HCT116 (cell line): ENCODE measurements around the gene WDR64. TPM values are rescaled to one million over a fixed set of nuclear protein-coding genes. Genes with fewer than 3 reads are reported as not detected.

Experiments
- ATAC-seq: fragments of 200-7000 bp; cut with Tn5 transposase; 2 replicates; pipeline ENCODE4 v1.9.1; 2020; ENCODE audit warnings: mild to moderate bottlenecking, moderate library complexity
- BruUV-seq: library from RNA; stranded (reverse); fragments of 400-500 nt; replicated peaks from 2 replicates; lab custom pipeline; 2021; lab: Mats Ljungman, UMichigan
- CTCF ChIA-PET: fragments of 300-600 bp; sonication (Branson Sonifier 250); formaldehyde crosslinking; loops from one replicate; lab custom pipeline; 2021; ENCODE audit warnings: antibody characterized with exemption; lab: Charles Lee
- POLR2A ChIA-PET: fragments of 300-600, 350-600 bp; sonication (Branson Sonifier 250); formaldehyde crosslinking; loops from one replicate; lab custom pipeline; 2021; ENCODE audit warnings: antibody characterized with exemption; lab: Charles Lee
- RAD21 ChIA-PET, 2 experiments: fragments of 300-600 bp; sonication (Branson Sonifier 250); formaldehyde crosslinking; loops; one replicate each; lab custom pipeline; 2023; ENCODE audit warnings: low total read pairs in 2 of 2; ENCODE audit not compliant: uncharacterized antibody in 2 of 2, unreplicated experiment in 2 of 2, low non-redundant PET in 1 of 2; lab: Charles Lee
- DNase-seq: peaks from one replicate; pipeline ENCODE4 v3.0.0-alpha.2; 2010; ENCODE audit warnings: low read depth, low spot score
- H2AFZ ChIP-seq: fragments of 200-600 bp; shearing (Covaris generic), sonication (generic); 2 replicates; pipeline ENCODE4 v1.6.1; 2017; ENCODE audit warnings: low read depth, mixed run types, mixed read lengths, antibody characterized with exemption, low read length; ENCODE audit not compliant: poor library complexity, severe bottlenecking
- H3K27ac ChIP-seq: 2 replicates; pipeline ENCODE4 v1.5.1; 2012; ENCODE audit warnings: low read depth, low read length
- H3K27me3 ChIP-seq: fragments of 200-600 bp; sonication (generic); 2 replicates; pipeline ENCODE4 v1.6.1; 2016; ENCODE audit warnings: mixed run types, low read length, mixed read lengths; ENCODE audit not compliant: insufficient read depth
- H3K36me3 ChIP-seq, 2 experiments: fragments of 200-500 bp in 1 of 2; fragments of 200-600 bp in 1 of 2; sonication (Bioruptor generic) in 1 of 2; sonication (generic) in 1 of 2; 2 replicates each; pipeline versions ENCODE4 v1.5.1 to v1.6.1; 2014 to 2016; ENCODE audit warnings: low read length in 2 of 2, inconsistent platforms in 1 of 2, mixed read lengths in 1 of 2, mixed run types in 1 of 2; ENCODE audit not compliant: insufficient read depth in 2 of 2, control insufficient read depth in 1 of 2
- H3K4me1 ChIP-seq, 2 experiments: fragments of 200-600 bp in 1 of 2; sonication (generic) in 1 of 2; 2 replicates each; pipeline versions ENCODE4 v1.5.1 to v1.6.1; 2012 to 2017; ENCODE audit warnings: low read length in 2 of 2, inconsistent platforms in 1 of 2, mild to moderate bottlenecking in 1 of 2, mixed read lengths in 1 of 2, mixed run types in 1 of 2, moderate library complexity in 1 of 2; ENCODE audit not compliant: insufficient read depth in 2 of 2, control insufficient read depth in 1 of 2
- H3K4me2 ChIP-seq: fragments of 200-600 bp; sonication (generic); 2 replicates; pipeline ENCODE4 v1.6.1; 2017; ENCODE audit warnings: mixed run types, low read length, mixed read lengths
- H3K4me3 ChIP-seq, 2 experiments: fragments of 200-600 bp in 1 of 2; sonication (generic) in 1 of 2; replicated peaks in 1 of 2; 2 replicates each; pipeline ENCODE4 v1.5.1; 2011 to 2016; ENCODE audit warnings: low read length in 2 of 2, control low read depth in 1 of 2, low read depth in 1 of 2, mild to moderate bottlenecking in 1 of 2, mixed read lengths in 1 of 2, mixed run types in 1 of 2
- H3K79me2 ChIP-seq: fragments of 200-600 bp; sonication (generic); 2 replicates; pipeline ENCODE4 v1.6.1; 2017; ENCODE audit warnings: mild to moderate bottlenecking, mixed run types, low read length, moderate library complexity, mixed read lengths; ENCODE audit not compliant: insufficient read depth
- H3K9ac ChIP-seq: fragments of 200-600 bp; sonication (generic); 2 replicates; pipeline ENCODE4 v1.6.1; 2016; ENCODE audit warnings: low read length, mixed read lengths
- H3K9me2 ChIP-seq: fragments of 200-600 bp; sonication (generic), shearing (Covaris generic); 2 replicates; pipeline ENCODE4 v1.6.1; 2017; ENCODE audit warnings: mixed run types, mild to moderate bottlenecking, moderate library complexity; ENCODE audit not compliant: insufficient read depth
- H3K9me3 ChIP-seq, 2 experiments: fragments of 200-500 bp in 1 of 2; fragments of 200-600 bp in 1 of 2; sonication (Bioruptor generic) in 1 of 2; sonication (generic) in 1 of 2; 2 replicates each; pipeline ENCODE4 v1.6.1; 2014 to 2017; ENCODE audit warnings: low read length in 2 of 2, mixed read lengths in 2 of 2, inconsistent platforms in 1 of 2, low read depth in 1 of 2, mild to moderate bottlenecking in 1 of 2, mixed run types in 1 of 2, moderate library complexity in 1 of 2; ENCODE audit not compliant: control insufficient read depth in 1 of 2, insufficient read depth in 1 of 2
- H4K20me1 ChIP-seq: fragments of 200-600 bp; sonication (generic), shearing (Covaris generic); 2 replicates; pipeline ENCODE4 v1.6.1; 2017; ENCODE audit warnings: mixed run types, mild to moderate bottlenecking, moderate library complexity; ENCODE audit not compliant: insufficient read depth
- CBX3 ChIP-seq: IDR thresholded peaks from 2 replicates; pipeline ENCODE4 v1.6.1; 2012; ENCODE audit warnings: low read depth
- CEBPB ChIP-seq: IDR thresholded peaks from 2 replicates; pipeline ENCODE4 v1.6.1; 2012; ENCODE audit warnings: low read depth
- EGR1 ChIP-seq: IDR thresholded peaks from 2 replicates; pipeline ENCODE4 v1.6.1; 2012; ENCODE audit warnings: low read depth
- ELF1 ChIP-seq: IDR thresholded peaks from 2 replicates; pipeline ENCODE4 v1.6.1; 2012; ENCODE audit warnings: low read depth, borderline replicate concordance
- EZH2 ChIP-seq: fragments of 200-600 bp; sonication (generic); IDR thresholded peaks from 2 replicates; pipeline ENCODE4 v1.6.1; 2017; ENCODE audit warnings: antibody characterized with exemption, mixed run types
- EZH2phosphoT487 ChIP-seq: fragments of 200-600 bp; IDR thresholded peaks from 2 replicates; pipeline ENCODE4 v1.6.1; 2018; ENCODE audit warnings: antibody characterized with exemption, borderline replicate concordance
- FOSL1 ChIP-seq: IDR thresholded peaks from 2 replicates; pipeline ENCODE4 v1.6.1; 2012; ENCODE audit warnings: low read depth
- JUND ChIP-seq: IDR thresholded peaks from 2 replicates; pipeline ENCODE4 v1.6.1; 2012
- POLR2A ChIP-seq: IDR thresholded peaks from 2 replicates; pipeline ENCODE4 v1.7.0; 2011; ENCODE audit warnings: borderline replicate concordance; ENCODE audit not compliant: insufficient read depth, insufficient read length; ENCODE audit errors: extremely low read depth
- POLR2AphosphoS5 ChIP-seq: IDR thresholded peaks from 2 replicates; pipeline ENCODE4 v1.6.1; 2011; ENCODE audit warnings: mild to moderate bottlenecking, low read depth, low read length, moderate library complexity
- RAD21 ChIP-seq: IDR thresholded peaks from 2 replicates; pipeline ENCODE4 v1.6.1; 2012; ENCODE audit warnings: low read depth, mild to moderate bottlenecking
- SP1 ChIP-seq: IDR thresholded peaks from 2 replicates; pipeline ENCODE4 v1.6.1; 2012; ENCODE audit warnings: low read depth
- SRF ChIP-seq: IDR thresholded peaks from 2 replicates; pipeline ENCODE4 v1.6.1; 2012; ENCODE audit warnings: low read depth
- TCF7L2 ChIP-seq: IDR thresholded peaks from 2 replicates; pipeline ENCODE4 v1.7.0; 2011; ENCODE audit warnings: borderline replicate concordance, inconsistent platforms; ENCODE audit not compliant: insufficient read depth, insufficient read length; ENCODE audit errors: extremely low read depth
- YY1 ChIP-seq: IDR thresholded peaks from 2 replicates; pipeline ENCODE4 v1.6.1; 2011; ENCODE audit warnings: low read length, low read depth, moderate library complexity, mild to moderate bottlenecking; ENCODE audit not compliant: insufficient replicate concordance; ENCODE audit errors: extremely low read depth
- ZFX ChIP-seq: fragments of 450-650 bp; IDR thresholded peaks from 2 replicates; pipeline ENCODE4 v1.6.1; 2017
- intact Hi-C: fragments of 100-400 bp; cut with micrococcal nuclease; formaldehyde crosslinking; loops from 2 replicates; pipeline ENCODE4 v1.10.0; 2022
- total RNA-seq: library from RNA; stranded (reverse); gene quantifications from one replicate; pipeline ENCODE4 v1.2.1, GENCODE V29; 2021; ENCODE audit not compliant: unreplicated experiment
- TF ChIP-seq, protein P1 (sequence below): IDR thresholded peaks from 2 replicates; pipeline ENCODE4 v1.6.1; 2012
- TF ChIP-seq, protein P2 (sequence below): IDR thresholded peaks from 2 replicates; pipeline ENCODE4 v1.6.1; 2012
- TF ChIP-seq, protein P3 (sequence below): IDR thresholded peaks from 2 replicates; pipeline ENCODE4 v1.6.1; 2012; ENCODE audit warnings: low read depth
- TF ChIP-seq, protein P4 (sequence below): IDR thresholded peaks from 2 replicates; pipeline ENCODE4 v1.6.1; 2011; ENCODE audit warnings: mild to moderate bottlenecking, low read length, moderate library complexity; ENCODE audit not compliant: insufficient replicate concordance; ENCODE audit errors: extremely low read depth

The WDR64 gene
- total RNA-seq, 1 experiment from 2014 or later, result not detected

DNA sequence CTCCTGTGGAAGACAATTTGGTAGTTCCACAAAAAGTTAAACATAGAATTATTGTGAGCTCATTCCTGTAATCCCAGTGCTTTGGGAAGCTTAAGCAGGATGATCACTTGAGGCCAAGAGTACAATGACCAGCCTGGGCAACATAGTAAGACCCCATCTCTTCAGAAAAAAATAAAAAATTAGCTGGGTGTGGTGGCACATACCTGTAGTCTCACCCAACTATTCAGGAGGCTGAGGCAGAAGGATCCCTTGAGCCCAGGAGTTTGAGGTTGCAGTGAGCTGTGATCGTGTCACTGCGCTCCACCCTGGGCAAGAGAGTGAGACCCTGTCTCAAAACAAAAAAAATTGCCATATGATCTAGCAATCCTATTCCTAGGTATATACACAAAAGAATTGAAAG lies 7.8 kb upstream of the WDR64 start:
- no peak overlapping the region for H3K27ac ChIP-seq
- RAD21 ChIA-PET, result no interaction called here
- H3K9ac ChIP-seq, result no peak overlapping the region
- intact Hi-C loops, result no loop called here
- no peak overlapping the region for H2AFZ ChIP-seq
- POLR2A ChIA-PET, result no interaction called here
- no peaks in the 10 kb centered on the region for H3K9me2 ChIP-seq
- no peaks in the 10 kb centered on the region for H3K27me3 ChIP-seq
- BruUV-seq, result no TSS peak
- no peak for ATAC-seq
- no peaks in the 10 kb centered on the region for H4K20me1 ChIP-seq
- no peaks in the 10 kb centered on the region for H3K9me3 ChIP-seq
- no peak overlapping the region for H3K4me3 ChIP-seq
- no peak overlapping the region for H3K4me2 ChIP-seq
- H3K36me3 ChIP-seq, result no peaks in the 10 kb centered on the region
- peaks cover 5 to 23% of the 10 kb centered on the region in 2 experiments; a peak in 3 of 4 replicates for H3K4me1 ChIP-seq
- peaks cover 2% of the 10 kb centered on the region; the same call in 1 of the 2 replicates for H3K79me2 ChIP-seq
- no peak for DNase-seq
- TF ChIP-seq CEBPB (no peak), POLR2AphosphoS5 (no peak), FOSL1 (no peak), SRF (no peak), RAD21 (no peak), ELF1 (no peak), EZH2 (no peak), EZH2phosphoT487 (no peak), EGR1 (no peak), POLR2A (no peak), JUND (no peak), ZFX (no peak), TCF7L2 (no peak), SP1 (no peak), YY1 (no peak), CBX3 (no peak)
- TF ChIP-seq, protein P1, sequence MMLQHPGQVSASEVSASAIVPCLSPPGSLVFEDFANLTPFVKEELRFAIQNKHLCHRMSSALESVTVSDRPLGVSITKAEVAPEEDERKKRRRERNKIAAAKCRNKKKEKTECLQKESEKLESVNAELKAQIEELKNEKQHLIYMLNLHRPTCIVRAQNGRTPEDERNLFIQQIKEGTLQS, result no peak
- TF ChIP-seq, protein P2, sequence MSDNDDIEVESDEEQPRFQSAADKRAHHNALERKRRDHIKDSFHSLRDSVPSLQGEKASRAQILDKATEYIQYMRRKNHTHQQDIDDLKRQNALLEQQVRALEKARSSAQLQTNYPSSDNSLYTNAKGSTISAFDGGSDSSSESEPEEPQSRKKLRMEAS, result no peak
- TF ChIP-seq, protein P3, sequence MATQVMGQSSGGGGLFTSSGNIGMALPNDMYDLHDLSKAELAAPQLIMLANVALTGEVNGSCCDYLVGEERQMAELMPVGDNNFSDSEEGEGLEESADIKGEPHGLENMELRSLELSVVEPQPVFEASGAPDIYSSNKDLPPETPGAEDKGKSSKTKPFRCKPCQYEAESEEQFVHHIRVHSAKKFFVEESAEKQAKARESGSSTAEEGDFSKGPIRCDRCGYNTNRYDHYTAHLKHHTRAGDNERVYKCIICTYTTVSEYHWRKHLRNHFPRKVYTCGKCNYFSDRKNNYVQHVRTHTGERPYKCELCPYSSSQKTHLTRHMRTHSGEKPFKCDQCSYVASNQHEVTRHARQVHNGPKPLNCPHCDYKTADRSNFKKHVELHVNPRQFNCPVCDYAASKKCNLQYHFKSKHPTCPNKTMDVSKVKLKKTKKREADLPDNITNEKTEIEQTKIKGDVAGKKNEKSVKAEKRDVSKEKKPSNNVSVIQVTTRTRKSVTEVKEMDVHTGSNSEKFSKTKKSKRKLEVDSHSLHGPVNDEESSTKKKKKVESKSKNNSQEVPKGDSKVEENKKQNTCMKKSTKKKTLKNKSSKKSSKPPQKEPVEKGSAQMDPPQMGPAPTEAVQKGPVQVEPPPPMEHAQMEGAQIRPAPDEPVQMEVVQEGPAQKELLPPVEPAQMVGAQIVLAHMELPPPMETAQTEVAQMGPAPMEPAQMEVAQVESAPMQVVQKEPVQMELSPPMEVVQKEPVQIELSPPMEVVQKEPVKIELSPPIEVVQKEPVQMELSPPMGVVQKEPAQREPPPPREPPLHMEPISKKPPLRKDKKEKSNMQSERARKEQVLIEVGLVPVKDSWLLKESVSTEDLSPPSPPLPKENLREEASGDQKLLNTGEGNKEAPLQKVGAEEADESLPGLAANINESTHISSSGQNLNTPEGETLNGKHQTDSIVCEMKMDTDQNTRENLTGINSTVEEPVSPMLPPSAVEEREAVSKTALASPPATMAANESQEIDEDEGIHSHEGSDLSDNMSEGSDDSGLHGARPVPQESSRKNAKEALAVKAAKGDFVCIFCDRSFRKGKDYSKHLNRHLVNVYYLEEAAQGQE, result no peak
- TF ChIP-seq, protein P4, sequence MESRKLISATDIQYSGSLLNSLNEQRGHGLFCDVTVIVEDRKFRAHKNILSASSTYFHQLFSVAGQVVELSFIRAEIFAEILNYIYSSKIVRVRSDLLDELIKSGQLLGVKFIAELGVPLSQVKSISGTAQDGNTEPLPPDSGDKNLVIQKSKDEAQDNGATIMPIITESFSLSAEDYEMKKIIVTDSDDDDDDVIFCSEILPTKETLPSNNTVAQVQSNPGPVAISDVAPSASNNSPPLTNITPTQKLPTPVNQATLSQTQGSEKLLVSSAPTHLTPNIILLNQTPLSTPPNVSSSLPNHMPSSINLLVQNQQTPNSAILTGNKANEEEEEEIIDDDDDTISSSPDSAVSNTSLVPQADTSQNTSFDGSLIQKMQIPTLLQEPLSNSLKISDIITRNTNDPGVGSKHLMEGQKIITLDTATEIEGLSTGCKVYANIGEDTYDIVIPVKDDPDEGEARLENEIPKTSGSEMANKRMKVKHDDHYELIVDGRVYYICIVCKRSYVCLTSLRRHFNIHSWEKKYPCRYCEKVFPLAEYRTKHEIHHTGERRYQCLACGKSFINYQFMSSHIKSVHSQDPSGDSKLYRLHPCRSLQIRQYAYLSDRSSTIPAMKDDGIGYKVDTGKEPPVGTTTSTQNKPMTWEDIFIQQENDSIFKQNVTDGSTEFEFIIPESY, result no peak
- CTCF ChIA-PET, result no interaction called here
